ENCODE data around the gene GPS1.

Gene GPS1

DNA sequence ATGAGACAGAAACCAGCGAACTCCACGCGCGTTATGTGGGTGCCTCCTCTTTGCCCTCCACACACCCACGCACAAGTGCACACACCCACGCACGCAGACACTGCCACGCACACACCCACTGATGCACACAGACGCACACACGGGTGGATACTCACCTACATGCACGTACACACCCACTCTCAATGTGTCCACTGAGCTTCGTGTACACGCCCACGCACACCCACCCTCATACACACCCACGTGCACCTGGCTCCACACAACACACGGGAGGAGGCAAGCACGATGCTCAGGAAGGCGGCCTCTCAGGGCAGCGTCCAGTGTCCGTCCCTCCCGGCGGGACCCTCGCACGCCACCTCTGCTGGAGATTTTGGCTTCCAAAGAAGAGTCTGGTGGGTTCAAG is 4.3 kb upstream of the GPS1 start:
- DNase-seq, result no peak

DNA sequence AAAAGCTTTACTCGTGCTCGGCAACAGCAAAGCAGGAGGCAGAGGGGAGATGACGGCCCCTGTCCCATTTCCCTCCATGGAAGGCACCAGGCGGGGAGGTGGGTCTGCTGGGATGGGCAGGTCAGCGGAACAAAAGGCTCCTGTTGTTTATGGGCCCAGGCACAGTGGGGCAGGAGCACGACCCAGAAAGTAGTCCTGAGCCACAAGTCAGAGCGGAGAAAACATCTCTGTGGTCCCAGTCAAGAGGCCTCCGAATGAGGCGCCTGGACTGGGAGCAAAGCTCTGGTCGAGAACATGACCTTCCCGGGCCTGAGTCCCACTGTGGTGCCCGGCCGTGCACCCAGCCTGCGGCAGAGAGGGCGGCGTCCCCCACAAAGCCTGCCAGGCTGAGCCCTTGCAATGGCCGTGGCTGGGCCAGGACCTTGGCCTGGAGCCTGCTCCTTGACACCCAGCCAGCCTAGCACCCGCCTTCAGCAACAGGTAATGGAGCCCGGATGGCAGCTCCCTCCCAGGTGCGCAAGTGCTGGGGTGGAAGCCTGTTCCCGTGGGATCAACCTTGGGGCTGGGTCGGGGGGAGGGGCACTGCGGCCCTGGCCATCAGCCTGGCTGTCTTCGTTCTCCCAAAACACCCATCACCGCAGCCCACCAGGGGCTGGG is 3.7 kb upstream of the GPS1 start:
- DNase-seq, result no peak

DNA sequence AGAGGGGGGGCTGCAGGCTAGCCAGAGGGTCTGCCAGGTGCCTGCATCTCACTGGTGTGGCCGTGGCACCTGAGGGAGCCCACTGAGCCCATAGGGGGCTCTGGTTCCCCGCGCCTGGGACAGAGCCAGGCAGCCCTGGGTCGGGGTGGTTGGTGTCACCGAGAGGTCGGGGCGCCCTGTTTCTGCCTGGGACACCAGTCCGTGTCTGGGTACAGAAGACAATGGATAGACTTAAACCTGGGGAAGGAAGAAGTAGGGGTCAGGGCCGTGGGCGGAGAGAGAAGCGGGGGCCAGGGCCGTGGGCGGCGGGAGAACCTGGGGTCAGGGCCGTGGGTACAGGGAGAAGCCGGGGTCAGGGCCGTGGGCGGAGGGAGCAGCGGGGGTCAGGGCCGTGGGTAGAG is 3.1 kb upstream of the GPS1 start:
- DNase-seq, result no peak

DNA sequence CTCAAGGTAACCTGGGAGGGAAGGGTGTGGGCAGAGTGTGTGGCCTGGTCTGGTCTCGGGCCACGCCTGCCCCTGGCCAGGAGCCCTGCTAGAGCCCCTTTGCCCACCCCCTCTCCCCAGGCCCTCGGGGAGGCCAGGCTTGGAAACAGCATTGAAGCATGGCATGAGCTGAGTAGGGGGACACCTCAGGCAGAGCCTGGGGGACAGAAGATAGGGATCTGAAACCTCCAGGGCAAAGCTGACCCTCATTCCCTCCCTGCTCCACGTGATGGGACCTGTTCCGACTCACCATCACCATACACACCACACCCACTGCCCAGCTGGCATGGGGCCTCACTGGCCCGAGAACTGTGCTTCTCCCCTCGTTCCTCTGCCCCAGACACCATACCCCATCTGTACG is 2.6 kb upstream of the GPS1 start:
- DNase-seq, result no peak

DNA sequence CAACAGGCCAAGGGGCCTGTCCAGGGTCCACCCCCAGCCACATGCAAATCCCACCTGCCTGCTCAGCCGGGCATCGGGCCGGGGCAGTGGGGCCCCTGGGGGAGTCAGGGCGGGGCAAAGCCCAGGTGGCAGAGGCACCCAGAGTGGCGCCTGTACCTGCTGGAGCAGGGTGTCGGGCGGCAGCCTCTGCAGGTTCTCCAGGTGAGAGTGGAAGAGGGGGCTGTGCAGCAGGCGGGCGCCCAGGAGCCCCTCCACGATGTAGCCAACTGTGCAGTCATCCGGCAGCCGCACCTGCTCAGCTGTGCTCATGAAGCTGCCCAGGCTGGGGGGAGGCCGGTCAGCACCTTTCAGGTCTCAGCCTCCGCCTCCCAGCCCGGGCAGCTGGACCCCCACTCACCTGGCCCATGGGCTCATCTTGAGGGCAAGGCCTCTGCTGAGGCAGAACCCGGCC is 2.2 kb upstream of the GPS1 start:
- no peak for DNase-seq

DNA sequence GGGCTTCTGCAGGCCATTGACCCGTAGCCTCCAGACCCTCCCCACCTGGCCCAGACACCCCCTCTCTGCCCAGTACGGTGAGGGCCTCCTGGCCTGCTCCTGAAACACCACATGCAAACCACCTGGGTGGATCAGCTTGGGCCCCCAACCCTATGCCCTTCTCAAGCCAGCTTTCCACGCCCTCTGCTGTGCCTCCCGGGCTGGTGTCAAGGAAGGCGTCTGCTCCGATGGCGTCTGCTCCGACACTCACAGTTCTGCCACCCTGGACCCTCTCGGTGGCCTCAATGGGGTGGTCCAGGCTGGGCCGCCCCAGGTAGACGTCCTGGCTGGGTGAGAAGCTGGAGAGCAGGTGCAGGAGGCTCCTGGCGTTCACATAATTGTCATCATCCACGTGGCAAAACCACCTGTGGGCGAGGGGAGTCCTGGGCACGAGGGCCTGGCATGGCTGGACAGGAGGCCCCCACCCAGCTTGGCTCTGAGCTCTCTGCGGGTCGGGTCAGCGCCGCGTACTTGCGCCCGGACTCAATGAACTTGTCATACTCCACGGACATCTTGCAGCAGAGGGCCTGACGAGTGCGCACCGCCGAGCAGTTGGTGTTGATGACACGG is 1.4 kb upstream of the GPS1 start:
- no peak for DNase-seq

DNA sequence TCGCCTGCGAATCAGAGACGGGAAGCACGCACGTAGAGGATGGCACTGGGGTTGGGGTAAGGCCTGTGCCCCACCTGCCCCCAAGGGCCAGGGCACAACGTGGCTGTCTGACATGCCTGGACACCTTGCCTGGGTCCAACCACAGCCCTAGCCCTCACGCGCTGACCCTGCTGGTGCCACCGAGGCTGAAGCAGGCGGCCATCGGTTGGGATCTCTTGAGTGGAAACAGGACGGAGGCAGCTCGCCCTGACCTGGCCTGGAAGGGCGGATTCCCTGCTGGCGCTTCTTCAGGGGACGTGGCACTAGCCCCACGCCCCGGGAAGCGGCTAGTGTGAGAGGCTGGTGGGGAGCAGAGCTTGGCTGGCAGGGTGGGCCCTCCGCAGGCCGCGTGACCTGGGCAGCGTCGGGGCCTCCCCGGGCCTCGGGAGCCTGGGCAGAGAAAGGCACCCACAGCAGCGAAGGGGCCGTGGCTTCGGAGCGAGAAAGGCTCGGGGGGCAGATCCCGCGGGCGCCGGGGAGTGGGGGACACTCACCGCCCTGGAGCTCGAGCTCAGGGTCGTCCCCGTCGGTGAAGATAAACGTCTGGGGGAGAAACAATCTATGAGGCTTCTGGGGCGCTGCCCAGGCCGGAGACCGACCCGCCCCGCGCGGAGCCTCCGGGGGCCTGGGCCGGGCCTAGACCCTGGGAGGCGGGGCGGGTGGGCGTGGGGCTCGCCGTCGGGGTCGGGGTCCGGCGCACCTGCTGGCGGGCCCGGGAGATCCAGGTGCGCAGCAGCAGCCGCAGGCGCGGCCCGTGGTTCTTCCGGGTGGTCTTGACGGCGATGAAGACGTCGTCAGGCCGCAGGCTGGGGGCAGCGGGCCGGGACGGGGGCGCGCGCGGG is 697 bp upstream of the GPS1 start:
- DNase-seq, result no peak

DNA sequence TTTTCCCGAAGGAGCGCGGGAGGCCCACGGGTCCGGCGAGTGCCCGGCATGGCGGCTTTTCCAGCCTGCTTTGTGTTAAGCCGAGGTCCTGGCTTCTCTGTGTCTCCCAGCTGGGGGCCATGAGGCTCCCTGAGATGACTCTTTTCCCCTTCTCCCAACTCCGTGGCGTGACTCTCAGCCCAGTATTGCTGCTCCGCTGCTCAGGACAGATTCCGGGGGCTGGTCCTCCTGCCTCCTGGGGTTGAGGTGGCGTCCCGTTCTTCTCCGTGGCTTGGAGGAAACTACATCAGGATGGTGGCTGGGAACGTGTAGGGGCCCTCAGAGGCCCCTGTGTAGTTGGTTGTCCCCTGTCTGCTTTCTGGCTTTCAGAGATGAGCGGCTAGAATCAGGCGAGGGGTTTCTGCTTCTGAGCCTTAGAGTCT is 951 bp downstream of the GPS1 start:
- DNase-seq, result no peak

DNA sequence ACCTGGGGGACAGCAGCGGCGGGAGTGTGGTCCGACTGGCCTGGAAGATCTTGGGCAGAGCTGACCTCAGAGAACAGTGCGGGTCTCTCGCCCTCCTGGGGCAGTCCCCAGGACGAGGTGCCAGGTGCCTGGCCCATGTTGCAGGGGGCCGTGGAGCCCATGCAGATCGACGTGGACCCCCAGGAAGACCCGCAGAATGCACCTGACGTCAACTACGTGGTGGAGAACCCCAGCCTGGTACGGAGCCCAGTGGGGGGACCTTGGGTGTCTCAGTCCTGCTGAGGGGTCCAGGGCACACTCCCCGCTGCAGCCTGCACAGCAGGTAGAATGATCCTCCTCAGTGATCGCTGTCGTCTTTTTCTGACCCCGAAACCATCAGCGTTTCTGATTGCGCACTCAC is 1.4 kb downstream of the GPS1 start:
- DNase-seq, result no peak

DNA sequence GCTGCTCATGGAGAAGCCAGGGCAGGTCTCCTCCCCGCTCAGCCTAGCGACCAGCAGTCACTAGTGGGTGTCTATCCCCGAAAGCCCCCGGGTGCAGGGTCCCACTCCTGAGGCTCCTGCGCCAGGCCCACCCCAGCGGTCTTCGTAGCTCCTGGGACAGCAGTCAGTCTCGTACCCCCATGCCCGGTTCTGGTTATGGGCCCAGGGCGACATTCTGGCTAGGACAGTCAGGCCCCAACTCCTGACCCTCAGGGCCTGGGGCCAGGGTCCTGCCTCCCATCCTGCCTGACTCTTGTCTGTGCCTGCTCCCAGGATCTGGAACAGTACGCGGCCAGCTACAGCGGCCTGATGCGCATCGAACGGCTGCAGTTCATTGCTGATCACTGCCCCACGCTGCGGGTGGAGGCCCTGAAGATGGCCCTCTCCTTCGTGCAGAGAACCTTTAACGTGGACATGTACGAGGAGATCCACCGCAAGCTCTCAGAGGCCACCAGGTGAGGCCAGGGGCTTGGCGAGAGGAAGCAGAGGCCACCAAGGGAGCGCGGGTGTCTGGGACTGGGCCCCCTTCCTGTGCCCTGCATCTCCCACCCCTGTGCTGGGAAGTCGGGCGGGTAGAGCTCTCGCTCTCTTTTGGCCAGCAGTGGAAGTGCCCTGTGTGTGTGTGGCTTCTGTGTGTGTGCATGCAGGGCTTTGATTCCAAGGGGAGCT is 2.0 kb downstream of the GPS1 start:
- no peak for DNase-seq

DNA sequence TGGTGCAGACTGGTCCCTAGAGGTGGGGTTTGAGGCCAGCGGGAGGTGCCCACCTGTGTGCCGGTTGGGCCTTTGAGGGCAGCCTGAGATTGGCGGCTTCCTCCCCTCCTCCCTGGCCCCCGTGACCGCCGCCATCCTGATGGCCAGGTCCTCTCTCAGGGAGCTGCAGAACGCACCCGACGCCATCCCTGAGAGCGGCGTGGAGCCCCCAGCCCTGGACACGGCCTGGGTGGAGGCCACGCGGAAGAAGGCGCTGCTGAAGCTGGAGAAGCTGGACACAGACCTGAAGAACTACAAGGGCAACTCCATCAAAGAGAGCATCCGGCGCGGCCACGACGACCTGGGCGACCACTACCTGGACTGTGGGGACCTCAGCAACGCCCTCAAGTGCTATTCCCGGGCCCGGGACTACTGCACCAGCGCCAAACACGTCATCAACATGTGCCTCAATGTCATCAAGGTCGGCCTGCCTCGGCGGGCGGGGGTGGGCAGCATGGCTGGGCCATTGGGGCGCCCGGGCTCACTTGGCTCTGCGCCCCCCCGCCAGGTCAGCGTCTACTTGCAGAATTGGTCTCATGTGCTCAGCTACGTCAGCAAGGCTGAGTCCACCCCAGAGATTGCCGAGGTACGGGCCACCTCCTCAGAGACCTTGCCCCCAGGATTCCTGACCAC is 2.8 kb downstream of the GPS1 start:
- DNase-seq, result no peak

DNA sequence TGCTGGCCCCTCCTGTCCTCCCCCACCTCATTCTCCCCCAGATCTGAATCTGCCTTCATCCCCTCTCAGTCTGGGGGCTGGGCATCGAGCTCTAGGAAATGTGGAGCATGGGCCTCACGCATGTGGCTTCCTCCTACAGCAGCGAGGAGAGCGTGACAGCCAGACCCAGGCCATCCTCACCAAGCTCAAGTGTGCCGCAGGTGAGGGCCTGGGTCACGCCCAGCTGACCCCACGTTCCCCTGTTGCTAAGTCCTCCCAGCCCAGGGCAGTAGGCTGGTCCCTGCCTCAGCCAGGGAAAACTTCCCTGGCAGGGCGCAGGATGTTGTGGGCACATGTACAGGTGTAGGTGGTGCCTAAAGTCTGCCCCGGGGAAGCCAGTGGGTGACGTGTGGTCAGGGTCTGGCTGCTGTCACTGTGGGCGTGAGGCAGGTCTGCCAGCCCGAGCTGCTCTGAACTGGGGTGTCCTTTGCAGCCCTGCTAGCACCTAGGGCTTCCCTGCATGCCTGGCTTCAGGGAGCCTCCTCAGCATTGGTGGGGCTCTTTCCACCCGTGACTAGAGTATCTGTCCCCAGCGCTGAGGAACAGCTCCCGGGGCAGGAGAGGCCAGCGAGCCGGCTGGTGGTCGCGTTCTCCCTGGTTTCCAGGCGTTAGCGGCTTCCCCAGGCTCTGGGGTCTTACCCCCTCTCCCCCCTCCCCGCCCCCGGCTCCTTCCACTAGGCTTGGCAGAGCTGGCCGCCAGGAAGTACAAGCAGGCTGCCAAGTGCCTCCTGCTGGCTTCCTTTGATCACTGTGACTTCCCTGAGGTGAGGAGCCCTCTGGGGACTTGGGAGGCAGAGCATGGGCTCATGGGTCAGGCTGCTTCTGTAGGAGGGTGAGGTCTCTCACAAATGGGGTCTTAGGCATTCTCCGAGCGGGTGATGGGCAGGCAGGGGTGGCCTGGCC is 3.6 kb downstream of the GPS1 start:
- no peak for DNase-seq

DNA sequence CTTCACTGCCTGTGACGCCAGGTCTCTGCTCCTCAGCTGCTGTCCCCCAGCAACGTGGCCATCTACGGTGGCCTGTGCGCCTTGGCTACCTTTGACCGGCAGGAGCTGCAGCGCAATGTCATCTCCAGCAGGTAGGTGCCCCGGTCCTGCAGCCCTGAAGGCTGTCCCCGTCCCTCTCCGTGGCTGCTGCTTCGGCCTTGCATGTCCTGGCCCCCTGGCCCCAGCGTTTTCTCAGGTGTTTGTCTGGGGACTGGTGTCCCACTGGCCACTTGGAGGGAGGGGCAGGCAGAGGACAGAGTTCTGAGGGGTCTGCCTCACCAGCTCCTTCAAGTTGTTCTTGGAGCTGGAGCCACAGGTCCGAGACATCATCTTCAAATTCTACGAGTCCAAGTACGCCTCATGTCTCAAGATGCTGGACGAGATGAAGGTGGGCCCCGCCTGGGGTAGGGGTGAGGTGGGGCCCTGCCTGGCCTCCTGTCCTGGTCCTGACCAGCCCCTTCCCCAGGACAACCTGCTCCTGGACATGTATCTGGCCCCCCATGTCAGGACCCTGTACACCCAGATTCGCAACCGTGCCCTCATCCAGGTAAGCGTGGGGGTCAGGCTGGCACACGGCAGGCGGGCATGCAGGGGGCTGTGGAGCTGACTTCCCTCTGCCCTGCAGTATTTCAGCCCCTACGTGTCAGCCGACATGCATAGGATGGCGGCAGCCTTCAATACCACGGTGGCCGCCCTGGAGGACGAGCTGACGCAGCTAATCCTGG is 4.4 kb downstream of the GPS1 start:
- DNase-seq, result no peak

DNA sequence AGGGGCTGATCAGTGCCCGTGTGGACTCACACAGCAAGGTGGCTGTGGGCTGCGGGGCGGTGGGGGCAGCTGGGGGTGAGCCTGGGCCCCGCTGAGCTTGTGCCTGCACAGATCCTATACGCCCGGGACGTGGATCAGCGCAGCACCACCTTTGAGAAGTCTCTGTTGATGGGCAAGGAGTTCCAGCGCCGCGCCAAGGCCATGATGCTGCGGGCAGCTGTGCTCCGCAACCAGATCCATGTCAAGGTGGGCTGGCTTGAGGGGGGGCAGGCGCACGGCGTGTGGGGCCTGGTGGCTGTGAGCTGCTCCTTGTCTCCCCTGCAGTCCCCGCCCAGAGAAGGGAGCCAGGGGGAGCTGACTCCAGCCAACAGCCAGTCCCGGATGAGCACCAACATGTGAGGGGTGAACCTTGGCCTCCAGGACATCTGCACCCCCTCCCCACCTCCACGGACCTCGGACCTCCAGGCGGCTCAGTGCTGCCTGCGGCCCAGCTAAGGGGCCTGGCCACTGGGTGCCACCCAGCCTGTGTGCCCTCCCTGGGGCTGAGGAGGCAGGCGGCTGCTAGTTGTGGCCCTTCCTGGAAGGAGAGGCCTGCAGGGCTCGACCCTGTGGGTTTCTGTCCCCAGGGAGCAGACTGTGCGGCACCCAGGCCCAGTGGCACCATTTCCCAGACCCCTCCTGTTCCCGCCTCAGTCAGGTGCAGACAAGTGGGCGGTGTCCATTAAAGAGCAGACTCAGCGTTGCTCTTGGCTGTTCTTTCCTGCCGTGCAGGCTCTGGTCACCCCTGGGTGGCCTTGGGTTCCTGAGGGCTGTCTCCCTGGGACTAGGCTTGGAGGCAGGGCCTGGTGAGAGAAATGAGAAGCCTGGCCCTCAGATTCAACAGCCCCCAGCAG is 5.3 kb downstream of the GPS1 start:
- DNase-seq, result no peak

DNA sequence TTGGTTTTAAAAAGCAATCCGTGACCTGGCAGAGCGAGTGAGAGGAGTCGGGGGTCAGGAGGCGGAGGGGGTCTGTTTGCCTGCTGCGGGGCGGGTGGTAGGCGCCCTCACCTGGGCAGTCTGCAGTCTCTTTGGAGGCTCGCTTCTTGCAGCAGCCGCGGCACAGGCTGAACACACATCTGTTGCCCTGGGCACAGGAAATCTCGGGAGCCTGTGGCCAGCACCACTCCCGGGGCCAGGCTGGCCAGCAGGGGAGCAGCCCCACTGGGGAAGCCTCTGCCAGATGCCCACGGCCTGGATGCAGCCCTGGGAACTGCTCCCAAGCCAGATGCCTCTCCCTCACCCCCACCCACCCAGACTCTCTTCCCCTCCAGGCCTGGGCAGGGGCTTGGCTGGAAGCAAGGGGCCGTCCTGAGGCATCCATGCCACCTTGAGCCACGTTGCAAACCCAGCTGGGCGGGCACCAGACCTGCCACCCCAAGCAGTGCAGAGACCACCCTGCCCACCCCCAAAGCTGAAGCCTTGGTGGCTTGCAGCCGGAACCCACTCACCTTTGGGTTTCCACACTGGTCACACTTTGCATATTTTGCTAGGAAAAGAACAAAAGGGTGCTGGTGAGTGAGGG is 6.6 kb downstream of the GPS1 start:
- DNase-seq, result no peak

DNA sequence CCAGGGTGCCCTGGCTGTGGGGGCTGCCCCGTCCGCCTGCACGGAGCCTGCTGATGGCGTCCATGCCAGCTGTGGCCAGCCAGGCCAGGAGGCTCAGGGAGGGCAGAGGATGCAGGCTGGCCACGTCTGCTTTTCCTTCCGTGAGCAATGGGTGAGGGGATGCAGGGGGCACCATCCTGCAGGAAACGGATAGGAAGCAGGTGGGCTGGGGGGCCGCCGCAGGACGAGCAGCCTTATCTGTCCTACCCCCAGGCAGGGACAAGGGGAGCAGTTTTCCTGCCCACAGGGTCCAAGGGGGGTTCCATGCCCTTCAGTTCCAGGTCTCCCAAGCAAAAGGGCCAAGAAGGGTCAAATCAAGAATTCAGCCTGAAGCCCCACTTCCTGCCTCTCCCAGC is 7.2 kb downstream of the GPS1 start:
- DNase-seq, result no peak

DNA sequence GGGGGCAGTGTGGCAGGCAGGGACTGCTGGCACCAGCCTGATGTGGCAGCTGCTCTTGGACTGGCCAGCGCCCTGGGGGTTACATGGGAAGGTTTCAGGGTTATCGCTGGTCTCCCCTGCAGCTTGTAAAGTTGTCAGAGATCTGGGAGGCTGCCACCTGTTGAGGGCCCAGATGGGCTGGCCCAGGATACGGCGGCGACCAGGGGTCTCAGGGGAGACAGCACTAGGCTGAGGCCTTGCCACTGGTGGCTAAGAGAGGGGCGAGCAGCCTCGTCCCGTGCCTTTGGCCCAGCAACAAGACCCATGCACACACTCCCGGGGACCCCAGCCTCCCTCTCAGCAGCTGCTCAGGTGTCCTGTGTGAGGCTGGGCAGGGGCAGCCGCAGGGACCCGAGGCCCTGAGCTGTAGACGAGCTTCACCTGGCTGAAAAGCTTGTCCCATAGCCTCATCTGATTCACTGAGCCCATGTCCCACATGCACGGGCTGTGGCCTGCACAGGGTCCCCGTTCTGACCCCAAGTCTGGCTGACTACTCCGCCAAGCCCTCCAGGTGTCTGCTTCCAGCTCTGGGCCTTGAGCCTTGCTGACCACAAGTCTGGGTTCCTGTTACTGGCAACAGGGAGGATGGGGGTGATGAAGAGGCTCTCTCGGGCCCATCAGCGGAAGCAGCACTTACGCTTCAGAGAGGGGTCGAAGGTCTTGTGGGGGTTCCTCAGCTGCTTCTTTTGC is 7.7 kb downstream of the GPS1 start:
- no peak for DNase-seq

DNA sequence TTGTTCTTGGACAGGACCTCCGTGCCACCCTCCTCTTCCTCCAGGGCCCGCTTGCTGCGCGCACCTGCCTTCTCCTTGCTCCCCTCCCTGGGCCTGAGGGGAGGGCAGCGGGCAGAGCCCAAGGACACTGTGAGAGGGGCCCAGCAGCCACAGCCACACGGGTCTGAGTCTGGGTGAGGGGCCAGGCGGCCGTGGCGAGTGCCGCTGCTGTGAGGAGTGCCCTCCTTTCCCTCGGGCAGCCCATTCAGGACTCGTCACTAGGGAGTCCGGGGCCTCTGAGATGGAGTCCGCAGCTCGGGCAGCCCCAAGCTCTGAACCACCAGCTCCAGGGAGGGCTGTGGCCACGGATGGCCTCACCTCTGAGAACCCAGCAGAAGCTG is 8.3 kb downstream of the GPS1 start:
- no peak for DNase-seq

DNA sequence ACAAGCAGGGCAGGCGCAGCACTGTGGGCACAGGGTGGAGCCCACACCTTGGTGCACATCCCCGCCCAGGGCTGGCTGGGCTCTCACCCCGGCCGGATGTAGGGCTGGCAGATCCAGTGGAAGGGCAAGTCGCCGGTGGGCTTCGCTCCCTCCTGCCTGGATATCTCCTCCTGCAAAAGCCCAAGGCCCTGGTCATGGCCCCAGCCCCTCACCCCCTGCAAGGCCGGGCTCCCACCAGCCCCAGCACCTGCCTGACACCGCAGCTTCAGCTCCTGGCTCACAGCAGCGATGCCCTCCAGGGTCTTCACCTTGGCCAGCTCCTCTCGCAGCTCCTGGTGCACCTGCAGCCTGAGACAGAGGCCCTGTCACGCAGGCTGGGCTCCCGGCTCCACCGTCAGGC is 8.9 kb downstream of the GPS1 start:
- no peak for DNase-seq

Data from activated T-cell treated with anti-CD3 and anti-CD28 coated beads, Interleukin-2, amount 50 U/mL, for 1 hour (primary cell).